Activated naive CD8-positive, alpha-beta T cell treated with anti-CD3 and anti-CD28 coated beads, Interleukin-2, amount 10 ng/mL, durations not matched to agents 7 days and 5 days (primary cell): ENCODE data around the gene BCL2L1. TPM values are rescaled to one million over a fixed set of nuclear protein-coding genes. Genes with fewer than 3 reads are reported as not detected.

ENCODE experiments used
- ATAC-seq: fragments of 150-1000 bp; cut with Tn5 transposase; one replicate; pipeline ENCODE4 v1.10.0; 2021; ENCODE audit warnings: low read depth, moderate library complexity
- POLR2A ChIA-PET: fragments of 350-600 bp; sonication (Branson Sonifier 250); formaldehyde crosslinking; loops from one replicate; lab custom pipeline; 2021; ENCODE audit warnings: antibody characterized with exemption; lab: Charles Lee
- DNase-seq: peaks from one replicate; pipeline ENCODE4 v3.0.0; 2021
- H3K27ac Mint-ChIP-seq: one replicate; pipeline ENCODE4 v1.8.0; 2022; ENCODE audit warnings: mild to moderate bottlenecking, mixed read lengths
- H3K27me3 Mint-ChIP-seq: one replicate; pipeline ENCODE4 v1.8.0; 2022; ENCODE audit warnings: mild to moderate bottlenecking, moderate library complexity, mixed read lengths
- H3K36me3 Mint-ChIP-seq: one replicate; pipeline ENCODE4 v1.8.0; 2021; ENCODE audit warnings: mild to moderate bottlenecking, mixed read lengths
- H3K4me1 Mint-ChIP-seq: one replicate; pipeline ENCODE4 v1.8.0; 2021; ENCODE audit warnings: mixed read lengths
- H3K4me3 Mint-ChIP-seq: one replicate; pipeline ENCODE4 v1.8.0; 2022; ENCODE audit warnings: mild to moderate bottlenecking, moderate library complexity, mixed read lengths
- H3K9me3 Mint-ChIP-seq: one replicate; pipeline ENCODE4 v1.8.0; 2021; ENCODE audit warnings: mixed read lengths
- total RNA-seq, 2 experiments: library from RNA; stranded (reverse); gene quantifications; one replicate each; pipeline ENCODE4 v1.2.3, GENCODE V29; 2021

The BCL2L1 gene
- total RNA-seq, 2 experiments from 2014 or later = 61.7 to 64.5 TPM

DNA sequence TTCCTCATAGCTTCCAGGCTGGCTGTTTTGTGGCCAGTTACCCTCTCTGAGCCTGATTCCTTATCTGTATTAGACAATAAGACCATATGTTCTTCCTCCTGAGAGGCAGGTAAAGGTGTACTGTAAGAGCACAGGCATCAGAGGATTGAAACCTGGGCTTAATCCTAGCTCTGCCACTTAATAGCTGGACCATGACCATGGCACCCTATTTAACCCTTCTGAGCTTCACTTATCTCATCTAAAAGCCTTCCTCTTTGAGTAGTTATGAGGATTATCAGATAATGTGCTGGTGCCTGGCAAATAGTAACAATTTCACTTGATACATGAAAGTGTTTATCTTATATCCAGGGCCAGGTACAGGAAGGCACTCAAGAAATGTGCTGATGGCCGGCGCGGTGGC, 34.9 kb downstream of the BCL2L1 start:
- POLR2A ChIA-PET = interaction anchor here (1.0 to 2.1 kb wide), 2 partner anchors 12 kb away, joined by 5 to 8 read pairs; no protein-coding TSS in a partner anchor
- no peak for DNase-seq
- no peaks in the 10 kb centered on the region for H3K27me3 Mint-ChIP-seq
- no peak for ATAC-seq
- no peak overlapping the region for H3K4me3 Mint-ChIP-seq
- H3K4me1 Mint-ChIP-seq = peaks cover 63% of the 10 kb centered on the region
- no peaks in the 10 kb centered on the region for H3K9me3 Mint-ChIP-seq
- H3K27ac Mint-ChIP-seq = no peak overlapping the region
- peaks cover 53% of the 10 kb centered on the region for H3K36me3 Mint-ChIP-seq

GRCh38 chr20:31685853-31686643, 36.6 kb downstream of the BCL2L1 start:
- ATAC-seq = no peak
- peaks cover 61% of the 10 kb centered on the region for H3K4me1 Mint-ChIP-seq
- H3K27me3 Mint-ChIP-seq = no peaks in the 10 kb centered on the region
- peak overlapping the region; percentile 87 for H3K27ac Mint-ChIP-seq
- POLR2A ChIA-PET = interaction anchor here (0.6 to 4.2 kb wide), 4 partner anchors 11 to 37 kb away, joined by 3 to 35 read pairs (median 20); partner anchors contain the start of gene BCL2L1
- no peaks in the 10 kb centered on the region for H3K9me3 Mint-ChIP-seq
- H3K4me3 Mint-ChIP-seq = no peak overlapping the region
- peaks cover 48% of the 10 kb centered on the region for H3K36me3 Mint-ChIP-seq
- DNase-seq = no peak

GRCh38 chr20:31684153-31685015, 38.3 kb downstream of the BCL2L1 start:
- Mint-ChIP-seq H3K9me3 (no peaks in the 10 kb centered on the region), H3K4me1 (peaks cover 69% of the 10 kb centered on the region), H3K36me3 (peaks cover 57% of the 10 kb centered on the region), H3K4me3 (peak overlapping the region; percentile 35), H3K27me3 (no peaks in the 10 kb centered on the region), H3K27ac (peak overlapping the region; percentile 87)
- POLR2A ChIA-PET = interaction anchor here (1.1 to 4.2 kb wide), 8 partner anchors 9 to 38 kb away, joined by 3 to 35 read pairs (median 8); partner anchors contain the start of gene BCL2L1
- no peak for DNase-seq
- peak; percentile 51 for ATAC-seq

DNA sequence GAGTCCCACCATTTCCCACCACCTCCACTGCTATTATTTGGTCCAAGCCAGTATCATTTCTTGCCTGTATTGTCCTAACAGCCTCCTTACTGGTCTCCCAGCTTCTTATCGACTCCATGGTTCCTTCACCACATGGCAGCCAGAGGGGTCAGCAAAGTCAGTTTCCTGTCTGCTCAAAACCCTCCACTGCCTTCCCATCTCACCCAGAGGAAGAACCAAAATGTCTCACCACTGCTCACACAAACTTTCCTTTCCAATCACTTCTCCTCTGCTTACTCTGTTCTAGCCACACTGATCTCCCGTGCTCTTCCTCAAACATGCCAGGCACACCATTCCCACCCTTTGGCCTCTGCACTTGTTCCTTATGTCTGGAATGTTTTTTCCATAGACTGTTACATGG, 39.7 kb downstream of the BCL2L1 start:
- Mint-ChIP-seq H3K27me3 (no peaks in the 10 kb centered on the region), H3K36me3 (peaks cover 56% of the 10 kb centered on the region), H3K27ac (peak overlapping the region; percentile 74), H3K4me3 (peak overlapping the region; percentile 14), H3K9me3 (no peaks in the 10 kb centered on the region), H3K4me1 (peaks cover 78% of the 10 kb centered on the region)
- no peak for ATAC-seq
- DNase-seq = no peak
- POLR2A ChIA-PET = interaction anchor here (1.1 to 4.2 kb wide), 2 partner anchors 18 to 40 kb away, joined by 9 to 29 read pairs; partner anchors contain the start of gene BCL2L1

GRCh38 chr20:31682352-31682751, 40.3 kb downstream of the BCL2L1 start:
- H3K27me3 Mint-ChIP-seq = no peaks in the 10 kb centered on the region
- no peak overlapping the region for H3K4me3 Mint-ChIP-seq
- H3K9me3 Mint-ChIP-seq = no peaks in the 10 kb centered on the region
- H3K27ac Mint-ChIP-seq = peak overlapping the region; percentile 9
- peaks cover 56% of the 10 kb centered on the region for H3K36me3 Mint-ChIP-seq
- POLR2A ChIA-PET = interaction anchor here (0.6 to 4.2 kb wide), 3 partner anchors 17 to 40 kb away, joined by 3 to 29 read pairs (median 6); partner anchors contain the start of gene BCL2L1
- DNase-seq (no peak), ATAC-seq (no peak)
- peaks cover 84% of the 10 kb centered on the region for H3K4me1 Mint-ChIP-seq

GRCh38 chr20:31681769-31682168, 40.9 kb downstream of the BCL2L1 start:
- ATAC-seq (no peak), DNase-seq (no peak)
- peaks cover 81% of the 10 kb centered on the region for H3K4me1 Mint-ChIP-seq
- H3K36me3 Mint-ChIP-seq = peaks cover 53% of the 10 kb centered on the region
- H3K9me3 Mint-ChIP-seq = no peaks in the 10 kb centered on the region
- no peaks in the 10 kb centered on the region for H3K27me3 Mint-ChIP-seq
- no peak overlapping the region for H3K4me3 Mint-ChIP-seq
- POLR2A ChIA-PET = interaction anchor here (0.6 to 4.2 kb wide), 3 partner anchors 17 to 41 kb away, joined by 3 to 29 read pairs (median 6); partner anchors contain the start of gene BCL2L1
- H3K27ac Mint-ChIP-seq = peak overlapping the region; percentile 84

GRCh38 chr20:31681128-31681727, 41.4 kb downstream of the BCL2L1 start:
- H3K4me3 Mint-ChIP-seq = no peak overlapping the region
- POLR2A ChIA-PET = interaction anchor here (1.0 to 1.7 kb wide), 2 partner anchors 18 to 41 kb away, joined by 3 to 8 read pairs; partner anchors contain the start of gene BCL2L1
- no peak for ATAC-seq
- peak overlapping the region; percentile 84 for H3K27ac Mint-ChIP-seq
- peaks cover 82% of the 10 kb centered on the region for H3K4me1 Mint-ChIP-seq
- no peak for DNase-seq
- H3K9me3 Mint-ChIP-seq = no peaks in the 10 kb centered on the region
- peaks cover 53% of the 10 kb centered on the region for H3K36me3 Mint-ChIP-seq
- no peaks in the 10 kb centered on the region for H3K27me3 Mint-ChIP-seq

DNA sequence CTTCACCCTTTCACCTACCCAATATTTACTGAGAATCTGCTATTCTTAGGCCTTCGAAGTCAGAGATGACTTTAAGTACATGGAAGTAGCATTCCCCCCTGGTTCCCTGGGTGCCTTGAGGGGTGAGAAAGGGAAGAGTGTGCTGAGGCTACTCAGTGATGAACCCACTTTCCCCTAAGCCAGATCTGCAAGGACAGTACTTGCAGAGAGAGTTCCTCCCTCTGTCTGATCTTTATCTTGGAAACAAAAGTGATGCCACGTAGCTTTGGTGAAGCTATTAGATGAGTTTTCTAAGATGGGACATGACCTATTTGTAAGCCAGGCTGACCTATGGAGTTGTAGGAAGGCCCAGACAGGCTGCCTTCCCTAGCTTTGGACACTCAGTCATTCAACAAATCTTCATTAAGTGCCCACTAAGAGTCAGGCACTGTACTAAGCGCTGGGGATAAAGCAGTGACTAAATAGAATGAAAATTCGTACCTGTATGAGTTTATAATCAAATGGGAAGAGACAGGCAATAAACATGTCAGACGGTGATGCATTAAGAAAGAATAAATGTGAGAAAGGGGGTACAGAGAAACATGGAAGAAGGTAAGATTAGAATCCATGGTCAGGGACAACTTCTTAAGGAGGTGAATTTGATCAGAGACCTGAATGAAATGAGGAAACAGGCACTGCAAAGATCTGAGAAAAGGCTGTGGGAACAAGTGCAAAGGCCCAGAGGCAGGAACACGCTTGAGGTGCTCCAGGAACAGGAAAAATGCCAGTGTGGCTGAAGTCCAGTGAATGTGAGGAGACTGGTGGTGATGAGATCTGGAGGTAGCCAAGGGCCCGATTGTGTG, 42.2 kb downstream of the BCL2L1 start:
- ATAC-seq = no peak
- Mint-ChIP-seq H3K27me3 (no peaks in the 10 kb centered on the region), H3K4me3 (peak overlapping the region; percentile 43), H3K9me3 (no peaks in the 10 kb centered on the region), H3K27ac (peak overlapping the region; percentile 84), H3K4me1 (peaks cover 81% of the 10 kb centered on the region), H3K36me3 (peaks cover 48% of the 10 kb centered on the region)
- DNase-seq = no peak
- POLR2A ChIA-PET = interaction anchor here (1.1 to 1.7 kb wide), 3 partner anchors 17 to 43 kb away, joined by 3 to 8 read pairs (median 3); partner anchors contain the start of gene BCL2L1

DNA sequence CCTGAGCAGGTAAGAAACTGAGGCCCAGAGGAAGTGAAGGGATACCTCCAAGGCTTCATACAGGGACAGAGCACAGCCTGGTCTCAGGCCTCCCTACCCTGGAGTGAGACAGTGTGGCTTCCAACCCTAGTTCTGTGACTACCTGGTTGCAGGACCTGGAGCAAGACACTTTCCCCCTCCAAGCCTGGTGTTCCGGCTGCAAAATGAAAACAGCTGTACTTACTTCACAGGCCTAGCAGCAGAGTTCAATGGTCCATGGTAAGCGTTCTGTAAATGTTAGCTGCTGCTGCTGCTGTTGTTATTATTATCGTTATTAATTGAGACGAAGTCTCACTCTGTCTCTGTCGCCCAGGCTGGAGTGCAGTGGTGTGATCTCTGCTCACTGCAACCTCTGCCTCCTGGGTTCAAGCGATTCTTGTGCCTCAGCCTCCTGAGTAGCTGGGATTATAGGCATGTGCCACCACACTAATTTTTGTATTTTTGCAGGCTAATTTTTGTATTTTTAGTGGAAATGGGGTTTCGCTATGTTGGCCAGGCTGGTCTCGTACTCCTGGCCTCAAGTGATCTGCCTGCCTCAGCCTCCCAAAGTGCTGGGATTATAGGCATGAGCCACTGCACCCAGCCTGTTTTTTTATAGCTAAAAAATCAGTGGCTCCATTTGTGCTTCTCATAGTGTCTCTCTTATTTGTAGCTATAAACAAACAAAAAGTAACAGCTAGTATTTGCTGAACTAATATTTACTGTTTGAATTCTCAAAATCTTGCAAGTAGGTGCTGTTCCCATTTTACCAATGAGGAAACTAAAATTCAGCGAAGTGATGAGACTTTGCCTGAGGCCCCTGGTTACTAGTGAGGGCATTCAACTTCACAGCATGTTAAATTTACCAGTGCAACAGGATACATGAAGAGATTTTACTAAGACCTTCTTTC, 43.0 kb downstream of the BCL2L1 start:
- H3K4me3 Mint-ChIP-seq = peak overlapping the region; percentile 47
- DNase-seq (no peak), ATAC-seq (no peak)
- peaks cover 47% of the 10 kb centered on the region for H3K36me3 Mint-ChIP-seq
- H3K9me3 Mint-ChIP-seq = no peaks in the 10 kb centered on the region
- H3K27me3 Mint-ChIP-seq = no peaks in the 10 kb centered on the region
- H3K4me1 Mint-ChIP-seq = peaks cover 79% of the 10 kb centered on the region
- peak overlapping the region; percentile 84 for H3K27ac Mint-ChIP-seq
- POLR2A ChIA-PET = interaction anchor here (1.1 to 1.7 kb wide), 3 partner anchors 17 to 44 kb away, joined by 3 to 8 read pairs (median 3); partner anchors contain the start of gene BCL2L1

DNA sequence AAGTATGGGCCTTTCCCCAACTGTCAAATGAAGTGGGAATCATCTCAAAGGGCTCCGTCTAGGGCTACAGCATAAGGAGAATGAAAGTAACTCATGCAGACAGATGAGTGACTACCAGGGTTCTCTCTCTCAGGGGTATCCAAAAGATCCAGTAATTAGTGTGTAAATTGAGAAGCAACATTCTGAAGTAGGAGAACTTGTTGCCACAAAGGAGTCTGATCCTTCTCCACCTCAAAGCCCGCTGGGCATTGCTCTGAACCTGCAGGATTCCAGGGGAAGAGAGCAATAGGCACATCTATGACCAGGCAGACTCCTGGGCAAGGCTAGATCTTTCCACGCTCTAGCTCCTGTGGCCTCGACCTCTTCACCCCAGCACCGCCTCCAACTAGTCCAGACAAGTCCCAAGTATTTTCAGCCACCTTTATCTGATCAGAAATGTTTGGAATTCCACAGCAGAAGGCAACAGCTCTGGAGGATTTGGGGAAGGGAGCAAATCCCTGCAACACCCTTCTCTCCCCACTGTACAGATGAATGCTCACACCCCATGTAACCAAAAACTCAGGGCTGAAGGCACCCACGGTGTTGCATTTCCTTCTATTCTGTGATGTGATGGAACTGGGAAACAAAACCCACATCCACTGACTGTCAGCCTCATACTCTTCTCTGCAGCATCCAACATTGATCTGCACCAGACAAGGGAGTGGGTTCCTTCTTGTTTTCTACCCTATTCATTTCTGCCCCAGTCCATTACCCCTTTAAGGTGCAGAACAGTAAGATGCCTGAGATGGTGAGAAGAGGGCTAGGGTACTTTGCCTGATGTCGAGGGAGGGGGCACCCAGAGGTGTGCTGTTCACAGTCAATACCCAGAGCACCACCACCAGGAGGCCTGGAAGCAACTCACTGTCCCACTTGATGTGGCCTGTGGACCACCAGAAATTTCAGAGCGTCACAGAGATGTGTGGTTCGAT, 44.0 kb downstream of the BCL2L1 start:
- POLR2A ChIA-PET = interaction anchor here (1.0 to 7.4 kb wide), 3 partner anchors 17 to 43 kb away, joined by 3 to 124 read pairs (median 4); partner anchors contain the start of gene BCL2L1
- ATAC-seq (no peak), DNase-seq (no peak)
- H3K9me3 Mint-ChIP-seq = no peaks in the 10 kb centered on the region
- H3K4me3 Mint-ChIP-seq = peak overlapping the region; percentile 47
- H3K4me1 Mint-ChIP-seq = peaks cover 78% of the 10 kb centered on the region
- peak overlapping the region; percentile 84 for H3K27ac Mint-ChIP-seq
- H3K27me3 Mint-ChIP-seq = no peaks in the 10 kb centered on the region
- peaks cover 43% of the 10 kb centered on the region for H3K36me3 Mint-ChIP-seq
